Vagina (tissue), 2 donors: Measurements from ENCODE around the gene RAVER2. TPM values are rescaled to one million over a fixed set of nuclear protein-coding genes. Genes with fewer than 3 reads are reported as not detected.

Experiments used
- DNase-seq, 2 donors: peaks; one replicate each; pipeline ENCODE4 v3.0.0-alpha.2; 2017; ENCODE audit errors: extremely low spot score in 2 of 2
- H3K27ac ChIP-seq: fragments of 200-600 bp; sonication (generic); one replicate; pipeline ENCODE4 v1.5.1; 2019
- H3K27me3 ChIP-seq: fragments of 200-600 bp; sonication (generic); one replicate; pipeline ENCODE4 v1.5.1; 2019
- H3K36me3 ChIP-seq, 2 donors: fragments of 200-600 bp; sonication (generic); one replicate each; pipeline ENCODE4 v1.5.1; 2017 to 2019
- H3K4me1 ChIP-seq: fragments of 200-600 bp; sonication (generic); one replicate; pipeline ENCODE4 v1.5.1; 2019
- H3K4me3 ChIP-seq, 2 donors: fragments of 200-600 bp; sonication (generic); 1 replicate in 1 of 2; 2 replicates in 1 of 2; pipeline ENCODE4 v1.5.1; 2016 to 2019
- H3K9me3 ChIP-seq: fragments of 200-600 bp; sonication (generic); one replicate; pipeline ENCODE4 v1.5.1; 2019
- POLR2A ChIP-seq, 2 donors: fragments of 450-650 bp; IDR thresholded peaks; one replicate each; pipeline ENCODE4 v1.6.1; 2017; ENCODE audit warnings: antibody characterized with exemption in 2 of 2, mild to moderate bottlenecking in 2 of 2, moderate library complexity in 2 of 2
- POLR2AphosphoS5 ChIP-seq, 2 donors: sonication (generic); formaldehyde crosslinking; IDR thresholded peaks; one replicate each; pipeline ENCODE4 v1.9.0; 2017; ENCODE audit warnings: antibody characterized with exemption in 2 of 2, mild to moderate bottlenecking in 2 of 2, low read depth in 1 of 2; ENCODE audit not compliant: insufficient read depth in 1 of 2
- intact Hi-C: fragments of 100-400 bp; cut with DNase I; formaldehyde crosslinking; loops from one replicate; pipeline ENCODE4 v1.15.1; 2023
- total RNA-seq: library from RNA; depleted of rRNA; stranded (reverse); fragments of >200 nt; gene quantifications from one replicate; pipeline ENCODE4 v1.2.3, GENCODE V29; 2016
- TF ChIP-seq, protein P1 (sequence below), 3 experiments: fragments of 450-650 bp in 2 of 3; fragments of 200-600 bp in 1 of 3; sonication (generic) in 1 of 3; IDR thresholded peaks; one replicate each; pipeline ENCODE4 v1.5.1; 2017 to 2019; ENCODE audit warnings: antibody characterized with exemption in 3 of 3, mild to moderate bottlenecking in 2 of 3, moderate library complexity in 2 of 3

Gene RAVER2
- total RNA-seq, 1 donor from 2014 or later, result 15.0 TPM

DNA sequence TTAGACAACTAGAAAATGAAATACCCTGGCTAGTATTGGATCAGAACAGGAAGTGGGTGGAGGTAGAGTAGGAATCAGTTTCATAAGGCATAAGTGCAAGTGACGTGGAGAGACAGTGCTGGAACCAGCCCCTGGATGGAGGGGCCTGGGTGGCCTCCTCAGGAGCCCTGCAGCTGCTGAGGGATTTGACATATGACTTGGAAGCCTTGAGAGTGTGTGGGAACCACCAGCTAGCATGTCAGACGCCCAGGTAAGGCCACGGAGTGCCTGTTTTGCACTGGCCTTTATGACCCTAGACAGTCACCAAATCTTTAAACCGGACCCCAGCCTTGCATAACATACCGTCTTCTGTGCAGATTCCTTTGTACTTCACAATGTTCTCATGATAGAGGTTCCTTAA, 94.4 kb downstream of the RAVER2 start:
- TF ChIP-seq POLR2AphosphoS5 (IDR thresholded peaks at IDR 0.05; ENCODE audit: insufficient read depth in 1 of 2, low read depth in 1 of 2) (no peak), POLR2A (IDR thresholded peaks at IDR 0.05) (no peak)
- TF ChIP-seq, protein P1, sequence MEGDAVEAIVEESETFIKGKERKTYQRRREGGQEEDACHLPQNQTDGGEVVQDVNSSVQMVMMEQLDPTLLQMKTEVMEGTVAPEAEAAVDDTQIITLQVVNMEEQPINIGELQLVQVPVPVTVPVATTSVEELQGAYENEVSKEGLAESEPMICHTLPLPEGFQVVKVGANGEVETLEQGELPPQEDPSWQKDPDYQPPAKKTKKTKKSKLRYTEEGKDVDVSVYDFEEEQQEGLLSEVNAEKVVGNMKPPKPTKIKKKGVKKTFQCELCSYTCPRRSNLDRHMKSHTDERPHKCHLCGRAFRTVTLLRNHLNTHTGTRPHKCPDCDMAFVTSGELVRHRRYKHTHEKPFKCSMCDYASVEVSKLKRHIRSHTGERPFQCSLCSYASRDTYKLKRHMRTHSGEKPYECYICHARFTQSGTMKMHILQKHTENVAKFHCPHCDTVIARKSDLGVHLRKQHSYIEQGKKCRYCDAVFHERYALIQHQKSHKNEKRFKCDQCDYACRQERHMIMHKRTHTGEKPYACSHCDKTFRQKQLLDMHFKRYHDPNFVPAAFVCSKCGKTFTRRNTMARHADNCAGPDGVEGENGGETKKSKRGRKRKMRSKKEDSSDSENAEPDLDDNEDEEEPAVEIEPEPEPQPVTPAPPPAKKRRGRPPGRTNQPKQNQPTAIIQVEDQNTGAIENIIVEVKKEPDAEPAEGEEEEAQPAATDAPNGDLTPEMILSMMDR (IDR thresholded peaks at IDR 0.05), result no peak
- H3K36me3 ChIP-seq, result peaks cover 0 to 78% of the 10 kb centered on the region in 2 donors
- peak in 1 of 2 donors; percentile 58 for DNase-seq
- no peaks in the 10 kb centered on the region for H3K4me1 ChIP-seq
- no peaks in the 10 kb centered on the region for H3K27me3 ChIP-seq
- H3K27ac ChIP-seq, result no peak overlapping the region
- intact Hi-C loops, result no loop called here
- H3K9me3 ChIP-seq, result no peaks in the 10 kb centered on the region
- H3K4me3 ChIP-seq, result no peak overlapping the region

DNA sequence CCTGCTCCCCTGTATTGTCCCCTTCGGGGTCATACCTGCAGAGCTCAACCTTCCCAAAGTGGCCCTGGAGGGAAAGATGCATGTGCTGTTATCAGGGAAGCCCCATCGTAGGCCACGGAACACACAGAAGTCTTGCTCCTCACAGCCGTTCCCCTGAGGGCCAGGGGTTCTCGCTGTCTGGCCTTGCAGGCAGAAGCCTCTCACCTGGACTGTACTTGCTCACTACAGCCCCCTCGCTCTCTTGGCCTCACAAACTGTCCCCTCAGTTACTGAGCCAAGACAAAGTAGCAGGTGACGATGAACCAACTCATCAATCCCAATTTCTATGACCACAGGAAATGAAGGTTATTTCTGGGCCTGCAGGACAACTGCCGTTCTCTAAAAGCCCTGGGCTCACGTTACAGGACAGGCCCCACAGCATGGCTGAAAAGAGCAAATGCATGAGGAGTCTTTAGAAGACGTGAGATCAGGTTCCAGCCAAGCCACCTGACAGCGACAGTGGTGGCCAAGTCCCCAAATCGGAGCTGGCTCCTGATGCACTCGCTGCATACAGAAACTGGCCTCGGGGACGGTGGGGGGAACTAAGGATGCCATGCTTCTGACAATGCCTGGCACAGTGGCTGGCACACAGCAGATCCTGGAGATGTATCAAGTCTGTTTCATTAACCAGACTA, 95.0 kb downstream of the RAVER2 start:
- DNase-seq, result peak in 1 of 2 donors; percentile 56
- Histone ChIP-seq H3K4me1 (no peaks in the 10 kb centered on the region), H3K27me3 (no peaks in the 10 kb centered on the region), H3K36me3 (peaks cover 0 to 83% of the 10 kb centered on the region in 2 donors), H3K9me3 (no peaks in the 10 kb centered on the region), H3K4me3 (no peak overlapping the region), H3K27ac (no peak overlapping the region)
- intact Hi-C loops, result no loop called here
- TF ChIP-seq POLR2AphosphoS5 (IDR thresholded peaks at IDR 0.05; ENCODE audit: insufficient read depth in 1 of 2, low read depth in 1 of 2), result no peak
- no peak for TF ChIP-seq POLR2A (IDR thresholded peaks at IDR 0.05)

DNA sequence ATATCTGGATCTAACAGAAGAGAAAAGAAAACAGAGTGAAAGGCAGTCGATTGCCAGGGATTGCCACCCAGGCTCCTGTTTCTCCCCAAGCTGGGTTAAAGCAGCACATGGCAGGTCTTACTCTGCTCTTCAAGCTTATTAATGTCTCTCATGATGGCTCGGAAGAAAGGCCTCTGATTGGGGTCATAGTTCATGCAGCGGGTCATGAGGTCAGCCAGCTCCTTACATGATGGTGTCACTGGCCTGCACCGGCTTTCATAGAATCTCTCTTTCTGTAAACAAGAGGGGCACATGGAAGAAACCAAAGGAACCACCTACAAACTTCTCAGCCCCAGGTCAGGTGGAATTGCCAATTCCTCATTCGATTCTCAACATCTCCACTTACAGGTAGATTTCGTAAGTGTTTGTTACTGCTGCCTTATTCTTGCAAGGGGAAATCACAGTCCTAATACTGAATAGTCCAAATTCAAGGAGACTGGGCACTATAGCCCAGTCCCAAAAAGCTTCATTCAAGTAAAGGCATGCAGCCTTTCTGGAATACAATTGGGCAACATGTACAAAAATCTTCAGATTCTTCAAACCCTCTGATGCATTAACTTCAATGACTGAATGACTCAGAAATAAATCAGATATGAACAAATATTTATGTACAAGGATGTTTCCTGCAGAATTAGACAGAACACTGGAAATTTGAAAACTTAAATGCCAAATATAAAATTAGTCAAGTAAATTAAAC, 96.6 kb downstream of the RAVER2 start:
- Histone ChIP-seq H3K9me3 (no peaks in the 10 kb centered on the region), H3K36me3 (peaks cover 0 to 80% of the 10 kb centered on the region in 2 donors), H3K4me3 (no peak overlapping the region), H3K27ac (no peak overlapping the region), H3K4me1 (no peaks in the 10 kb centered on the region), H3K27me3 (no peaks in the 10 kb centered on the region)
- peak in 1 of 2 donors; percentile 27 for DNase-seq
- TF ChIP-seq, protein P1 (IDR thresholded peaks at IDR 0.05), result no peak
- TF ChIP-seq POLR2A (IDR thresholded peaks at IDR 0.05) (no peak), POLR2AphosphoS5 (IDR thresholded peaks at IDR 0.05; ENCODE audit: insufficient read depth in 1 of 2, low read depth in 1 of 2) (no peak)
- intact Hi-C loops, result no loop called here

DNA sequence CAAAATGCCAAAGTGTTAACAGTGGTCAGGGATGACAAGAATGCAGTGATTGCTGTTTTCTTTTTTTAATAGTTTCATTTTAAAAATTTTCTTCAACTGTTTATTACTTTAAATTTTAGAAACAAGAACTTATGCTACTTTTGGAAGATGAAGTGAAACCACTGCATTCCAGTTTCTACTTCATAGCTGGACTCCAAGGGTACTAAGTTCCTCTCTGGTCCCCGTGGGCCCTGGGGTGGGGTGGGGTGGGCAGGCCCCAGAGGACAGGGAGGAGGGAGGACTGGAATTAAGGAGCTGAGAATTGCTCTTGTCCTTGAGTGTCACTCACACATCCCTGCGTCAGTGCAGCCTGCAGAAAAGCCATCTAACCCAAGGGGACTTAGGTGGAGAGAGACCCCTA, 97.3 kb downstream of the RAVER2 start:
- intact Hi-C loops, result no loop called here
- H3K36me3 ChIP-seq, result peaks cover 0 to 80% of the 10 kb centered on the region in 2 donors

DNA sequence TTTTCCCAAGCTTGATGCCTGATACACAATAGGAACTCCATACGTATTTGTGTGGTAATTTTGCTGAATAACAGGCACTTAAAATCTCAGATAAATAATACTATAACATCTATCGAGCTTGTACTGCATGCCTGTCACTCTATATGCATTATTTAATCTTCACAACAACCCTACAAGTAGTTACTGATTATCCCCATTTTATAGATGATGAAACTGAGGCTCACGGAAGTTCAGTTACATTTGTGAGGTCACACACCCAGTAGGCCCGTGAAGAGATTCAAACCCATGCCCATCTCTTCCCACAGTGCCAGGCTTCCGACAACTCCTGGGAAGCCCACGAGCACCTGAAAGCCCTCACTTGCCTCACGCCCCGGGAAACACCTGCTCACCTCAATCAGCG, 98.8 kb downstream of the RAVER2 start:
- intact Hi-C loops, result no loop called here
- Histone ChIP-seq H3K27ac (no peak overlapping the region), H3K4me1 (no peaks in the 10 kb centered on the region), H3K9me3 (no peaks in the 10 kb centered on the region), H3K4me3 (no peak overlapping the region), H3K36me3 (peaks cover 0 to 79% of the 10 kb centered on the region in 2 donors), H3K27me3 (no peaks in the 10 kb centered on the region)
- TF ChIP-seq POLR2A (IDR thresholded peaks at IDR 0.05) (no peak), POLR2AphosphoS5 (IDR thresholded peaks at IDR 0.05; ENCODE audit: insufficient read depth in 1 of 2, low read depth in 1 of 2) (no peak)
- TF ChIP-seq, protein P1 (IDR thresholded peaks at IDR 0.05), result no peak
- peak in 1 of 2 donors; percentile 54 for DNase-seq

More for the DNA sequence above, 97.3 kb downstream of the RAVER2 start:
- TF ChIP-seq, protein P1 (IDR thresholded peaks at IDR 0.05), result no peak
- no peak for TF ChIP-seq POLR2AphosphoS5 (IDR thresholded peaks at IDR 0.05; ENCODE audit: insufficient read depth in 1 of 2, low read depth in 1 of 2)
- no peak for TF ChIP-seq POLR2A (IDR thresholded peaks at IDR 0.05)
- H3K27ac ChIP-seq, result no peak overlapping the region
- H3K9me3 ChIP-seq, result no peaks in the 10 kb centered on the region
- no peaks in the 10 kb centered on the region for H3K4me1 ChIP-seq
- no peak overlapping the region for H3K4me3 ChIP-seq
- no peaks in the 10 kb centered on the region for H3K27me3 ChIP-seq
- peak in 1 of 2 donors; percentile 65 for DNase-seq
